Right lobe of liver (tissue), 6 donors: ENCODE measurements around the gene CLDN22. TPM values are rescaled to one million over a fixed set of nuclear protein-coding genes. Genes with fewer than 3 reads are reported as not detected.

Source experiments
- ATAC-seq, 4 donors: fragments of 200-7000 bp; cut with Tn5 transposase; one replicate each; pipeline ENCODE4 v1.9.1; 2020; ENCODE audit warnings: mild to moderate bottlenecking in 4 of 4, moderate library complexity in 4 of 4
- DNase-seq, 3 donors: peaks; one replicate each; pipeline ENCODE4 v3.0.0-alpha.2; 2020
- H3K27ac ChIP-seq, 3 donors: fragments of 200-600 bp; one replicate each; pipeline ENCODE4 v1.8.0; 2022
- H3K27me3 ChIP-seq, 2 donors: fragments of 200-600 bp; one replicate each; pipeline ENCODE4 v1.8.0; 2022
- H3K36me3 ChIP-seq, 4 donors: fragments of 200-600 bp; sonication (generic) in 1 of 4; one replicate each; pipeline versions ENCODE4 v1.5.1 to v1.8.0; 2017 to 2022; ENCODE audit warnings: control low read depth in 1 of 4
- H3K4me1 ChIP-seq, 4 donors: fragments of 200-600 bp; sonication (generic) in 1 of 4; one replicate each; pipeline versions ENCODE4 v1.5.1 to v1.8.0; 2017 to 2022; ENCODE audit warnings: control low read depth in 1 of 4
- H3K4me3 ChIP-seq, 3 donors: fragments of 200-600 bp; one replicate each; pipeline ENCODE4 v1.8.0; 2022
- H3K9me3 ChIP-seq, 4 donors: fragments of 200-600 bp; sonication (generic) in 1 of 4; one replicate each; pipeline versions ENCODE4 v1.5.1 to v1.8.0; 2017 to 2022; ENCODE audit warnings: control low read depth in 1 of 4
- POLR2A ChIP-seq: fragments of 450-650 bp; IDR thresholded peaks from one replicate; pipeline ENCODE4 v1.6.1; 2017; ENCODE audit warnings: antibody characterized with exemption, mild to moderate bottlenecking
- WGBS: methylation state at CpG from one replicate; pipeline ENCODE4 v1.1.6; 2018; ENCODE audit warnings: low coverage, low lambda C conversion rate; ENCODE audit not compliant: insufficient coverage; ENCODE audit errors: missing lambda C conversion rate; 5-methylcytosine and 5-hydroxymethylcytosine counted together
- intact Hi-C, 2 donors: fragments of 100-400 bp; cut with DNase I; formaldehyde crosslinking; loops; one replicate each; pipeline versions ENCODE4 v1.11.2 to v1.14.1; 2022
- total RNA-seq, 6 experiments: library from RNA; depleted of rRNA in 2 of 6; stranded (reverse); fragments of >200 nt in 2 of 6; fragmentation: NEBNext Ultra II Directional in 3 of 6; extraction: Animal tissue kit (Norgen Biotek cat#: 25700) in 3 of 6; gene quantifications; one replicate each; pipeline versions ENCODE4 v1.1.0 to v1.2.4, GENCODE V29; 2016 to 2023
- TF ChIP-seq, protein P1 (sequence below), 4 donors: fragments of 200-600 bp in 3 of 4; fragments of 450-650 bp in 1 of 4; IDR thresholded peaks; one replicate each; pipeline versions ENCODE4 v1.5.1 to v1.8.0; 2016 to 2022; ENCODE audit warnings: antibody characterized with exemption in 4 of 4, mild to moderate bottlenecking in 2 of 4
- donor health status: DM: no; HTN: yes; CAD: no.
- donor health status: DM: no; HTN: no; CAD: no.
- donor health status: DM: no; HTN: no; CAD: no.
- donor health status: DM: no; HTN: yes; CAD: no.
- donor health status: DM: no; HTN: yes; CAD: no.

Gene CLDN22
- total RNA-seq, 6 experiments from 2014 or later: not detected

- DNase-seq: no peak
- TF ChIP-seq, protein P1, sequence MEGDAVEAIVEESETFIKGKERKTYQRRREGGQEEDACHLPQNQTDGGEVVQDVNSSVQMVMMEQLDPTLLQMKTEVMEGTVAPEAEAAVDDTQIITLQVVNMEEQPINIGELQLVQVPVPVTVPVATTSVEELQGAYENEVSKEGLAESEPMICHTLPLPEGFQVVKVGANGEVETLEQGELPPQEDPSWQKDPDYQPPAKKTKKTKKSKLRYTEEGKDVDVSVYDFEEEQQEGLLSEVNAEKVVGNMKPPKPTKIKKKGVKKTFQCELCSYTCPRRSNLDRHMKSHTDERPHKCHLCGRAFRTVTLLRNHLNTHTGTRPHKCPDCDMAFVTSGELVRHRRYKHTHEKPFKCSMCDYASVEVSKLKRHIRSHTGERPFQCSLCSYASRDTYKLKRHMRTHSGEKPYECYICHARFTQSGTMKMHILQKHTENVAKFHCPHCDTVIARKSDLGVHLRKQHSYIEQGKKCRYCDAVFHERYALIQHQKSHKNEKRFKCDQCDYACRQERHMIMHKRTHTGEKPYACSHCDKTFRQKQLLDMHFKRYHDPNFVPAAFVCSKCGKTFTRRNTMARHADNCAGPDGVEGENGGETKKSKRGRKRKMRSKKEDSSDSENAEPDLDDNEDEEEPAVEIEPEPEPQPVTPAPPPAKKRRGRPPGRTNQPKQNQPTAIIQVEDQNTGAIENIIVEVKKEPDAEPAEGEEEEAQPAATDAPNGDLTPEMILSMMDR (IDR thresholded peaks at IDR 0.05): no peak
- Histone ChIP-seq H3K4me3 (no peak overlapping the region), H3K4me1 (no peaks in the 10 kb centered on the region), H3K9me3 (no peaks in the 10 kb centered on the region), H3K36me3 (no peaks in the 10 kb centered on the region), H3K27me3 (no peaks in the 10 kb centered on the region), H3K27ac (no peak overlapping the region)
- WGBS: 69% methylated on average over 12 of the region's 17 CpGs
- intact Hi-C loops: no loop called here
- ATAC-seq: peak in 3 of 4 donors; percentile 28 to 43 (median 30)
Observed at GRCh38 chr4:183348706-183349659, 28.9 kb upstream of the CLDN22 start.

- intact Hi-C loops: no loop called here
- Histone ChIP-seq H3K4me1 (no peaks in the 10 kb centered on the region), H3K9me3 (no peaks in the 10 kb centered on the region), H3K36me3 (no peaks in the 10 kb centered on the region), H3K27ac (no peak overlapping the region), H3K27me3 (no peaks in the 10 kb centered on the region), H3K4me3 (no peak overlapping the region)
- DNase-seq (no peak), ATAC-seq (no peak)
- 74% methylated on average over 7 of the region's 12 CpGs for WGBS
- no peak for TF ChIP-seq POLR2A
- TF ChIP-seq, protein P1 (IDR thresholded peaks at IDR 0.05): no peak
Observed at GRCh38 chr4:183348136-183348535, 28.1 kb upstream of the CLDN22 start.

- Histone ChIP-seq H3K27me3 (no peaks in the 10 kb centered on the region), H3K9me3 (no peaks in the 10 kb centered on the region), H3K4me1 (no peaks in the 10 kb centered on the region), H3K36me3 (no peaks in the 10 kb centered on the region), H3K4me3 (no peak overlapping the region), H3K27ac (no peak overlapping the region)
- DNase-seq: no peak
- no peak for ATAC-seq
- intact Hi-C loops: no loop called here
- 35% methylated on average over 2 of the region's 4 CpGs for WGBS
- TF ChIP-seq, protein P1 (IDR thresholded peaks at IDR 0.05): no peak
- TF ChIP-seq POLR2A: no peak
Observed at GRCh38 chr4:183347566-183347965, 27.5 kb upstream of the CLDN22 start.

DNA sequence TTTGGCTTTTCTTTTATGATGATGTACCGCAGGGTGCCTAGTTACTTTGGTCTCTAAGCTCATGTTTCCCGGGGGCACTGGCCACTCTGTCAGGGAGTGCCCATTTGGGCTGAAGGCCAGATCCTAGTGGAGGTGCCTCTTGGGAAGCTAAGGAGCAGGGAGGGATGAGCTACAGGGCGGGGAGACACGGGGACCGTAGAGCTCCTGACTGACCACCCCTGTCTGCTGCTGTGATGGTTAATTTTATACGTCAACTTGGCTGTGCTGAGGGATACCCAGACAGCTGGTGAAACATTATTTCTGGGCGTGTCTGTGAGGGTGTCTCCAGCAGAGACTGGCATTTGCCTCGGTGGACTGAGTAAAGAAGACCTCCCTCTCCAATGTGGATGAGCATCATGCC, 27.1 kb upstream of the CLDN22 start:
- H3K4me1 ChIP-seq: no peaks in the 10 kb centered on the region
- H3K9me3 ChIP-seq: no peaks in the 10 kb centered on the region
- TF ChIP-seq POLR2A: no peak
- TF ChIP-seq, protein P1 (IDR thresholded peaks at IDR 0.05): no peak
- no peaks in the 10 kb centered on the region for H3K36me3 ChIP-seq
- intact Hi-C loops: no loop called here
- H3K27ac ChIP-seq: no peak overlapping the region
- DNase-seq (peak in 1 of 3 donors; percentile 33), ATAC-seq (no peak)
- H3K4me3 ChIP-seq: no peak overlapping the region
- WGBS: 94% methylated on average over 6 of the region's 8 CpGs
- H3K27me3 ChIP-seq: no peaks in the 10 kb centered on the region
